ENCODE results near the gene GABRP.
"Not testable (repeated sequence)": the region's sequence is repeated elsewhere in the genome, so short reads cannot be mapped to it uniquely, and the experiment has no call there.

Gene GABRP

GRCh38 chr5:170819824-170820223 is 36.3 kb downstream of the GABRP start:
- TF ChIP-seq, protein P1, sequence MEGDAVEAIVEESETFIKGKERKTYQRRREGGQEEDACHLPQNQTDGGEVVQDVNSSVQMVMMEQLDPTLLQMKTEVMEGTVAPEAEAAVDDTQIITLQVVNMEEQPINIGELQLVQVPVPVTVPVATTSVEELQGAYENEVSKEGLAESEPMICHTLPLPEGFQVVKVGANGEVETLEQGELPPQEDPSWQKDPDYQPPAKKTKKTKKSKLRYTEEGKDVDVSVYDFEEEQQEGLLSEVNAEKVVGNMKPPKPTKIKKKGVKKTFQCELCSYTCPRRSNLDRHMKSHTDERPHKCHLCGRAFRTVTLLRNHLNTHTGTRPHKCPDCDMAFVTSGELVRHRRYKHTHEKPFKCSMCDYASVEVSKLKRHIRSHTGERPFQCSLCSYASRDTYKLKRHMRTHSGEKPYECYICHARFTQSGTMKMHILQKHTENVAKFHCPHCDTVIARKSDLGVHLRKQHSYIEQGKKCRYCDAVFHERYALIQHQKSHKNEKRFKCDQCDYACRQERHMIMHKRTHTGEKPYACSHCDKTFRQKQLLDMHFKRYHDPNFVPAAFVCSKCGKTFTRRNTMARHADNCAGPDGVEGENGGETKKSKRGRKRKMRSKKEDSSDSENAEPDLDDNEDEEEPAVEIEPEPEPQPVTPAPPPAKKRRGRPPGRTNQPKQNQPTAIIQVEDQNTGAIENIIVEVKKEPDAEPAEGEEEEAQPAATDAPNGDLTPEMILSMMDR (IDR thresholded peaks at IDR 0.05) = no peak
- DNase-seq (ENCODE audit: low spot score) = no peak
- no peak overlapping the region for H3K4me3 ChIP-seq
- H3K27ac ChIP-seq = no peak overlapping the region

DNA sequence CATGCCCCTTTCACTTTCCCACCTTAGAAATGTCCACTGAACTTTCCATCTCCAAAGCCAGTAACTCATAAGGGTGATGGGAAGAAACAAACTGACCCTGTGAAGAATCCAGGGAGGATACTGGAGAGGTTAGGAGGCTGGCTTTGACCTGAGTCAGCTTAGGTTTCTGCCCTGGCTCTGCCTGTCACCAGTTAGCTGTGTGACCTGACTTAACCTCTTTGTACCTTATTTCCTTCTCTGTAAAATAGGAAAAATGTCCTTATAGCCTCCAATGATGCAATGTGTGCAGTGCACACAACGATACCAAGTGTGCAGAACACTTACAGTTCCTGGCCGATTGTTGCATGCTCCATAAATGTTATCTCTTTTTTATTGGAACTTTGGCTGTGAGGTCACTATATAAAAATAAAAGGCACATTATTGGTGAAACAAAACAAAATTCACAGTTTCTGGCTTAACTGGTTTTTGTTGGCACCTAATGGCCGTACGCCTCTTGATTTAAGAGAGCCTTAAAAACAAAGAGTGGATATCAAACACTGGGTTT is 37.8 kb downstream of the GABRP start:
- TF ChIP-seq, protein P1 (IDR thresholded peaks at IDR 0.05) = no peak
- DNase-seq (ENCODE audit: low spot score) = no peak
- Histone ChIP-seq H3K27ac (no peak overlapping the region), H3K4me3 (no peak overlapping the region)

GRCh38 chr5:170826117-170826516 is 42.6 kb downstream of the GABRP start:
- no peak for DNase-seq (ENCODE audit: low spot score)
- Histone ChIP-seq H3K27ac (no peak overlapping the region), H3K4me3 (no peak overlapping the region)
- TF ChIP-seq, protein P1 (IDR thresholded peaks at IDR 0.05) = no peak

GRCh38 chr5:170832241-170832640 is 48.7 kb downstream of the GABRP start:
- TF ChIP-seq, protein P1 (IDR thresholded peaks at IDR 0.05) = no peak
- no peak overlapping the region for H3K4me3 ChIP-seq
- DNase-seq (ENCODE audit: low spot score) = no peak
- no peak overlapping the region for H3K27ac ChIP-seq

GRCh38 chr5:170833981-170834380 is 50.5 kb downstream of the GABRP start:
- not testable (repeated sequence) for H3K27ac ChIP-seq; DNase-seq (ENCODE audit: low spot score); H3K4me3 ChIP-seq

DNA sequence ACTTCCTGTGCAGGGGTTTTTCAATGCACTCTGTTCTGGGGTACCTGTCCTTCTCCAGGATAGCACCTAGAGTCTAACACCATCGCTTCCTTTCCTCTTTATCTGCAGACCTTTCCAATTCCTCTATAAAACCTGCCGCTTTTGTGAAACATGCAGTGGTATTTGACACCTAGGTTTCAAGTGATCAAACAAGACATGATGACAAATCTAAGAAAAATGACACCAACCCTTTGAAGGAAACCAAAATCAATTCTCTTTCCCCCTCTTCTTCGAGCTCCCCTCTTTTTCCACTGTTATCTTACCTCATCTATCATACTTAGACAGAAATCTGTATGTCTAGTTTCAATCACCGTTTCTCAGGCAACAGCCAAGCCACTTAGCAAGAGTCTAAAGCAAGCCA is 52.7 kb downstream of the GABRP start:
- DNase-seq (ENCODE audit: low spot score) = no peak
- no peak overlapping the region for H3K27ac ChIP-seq
- H3K4me3 ChIP-seq = no peak overlapping the region
- TF ChIP-seq, protein P1 (IDR thresholded peaks at IDR 0.05) = no peak

DNA sequence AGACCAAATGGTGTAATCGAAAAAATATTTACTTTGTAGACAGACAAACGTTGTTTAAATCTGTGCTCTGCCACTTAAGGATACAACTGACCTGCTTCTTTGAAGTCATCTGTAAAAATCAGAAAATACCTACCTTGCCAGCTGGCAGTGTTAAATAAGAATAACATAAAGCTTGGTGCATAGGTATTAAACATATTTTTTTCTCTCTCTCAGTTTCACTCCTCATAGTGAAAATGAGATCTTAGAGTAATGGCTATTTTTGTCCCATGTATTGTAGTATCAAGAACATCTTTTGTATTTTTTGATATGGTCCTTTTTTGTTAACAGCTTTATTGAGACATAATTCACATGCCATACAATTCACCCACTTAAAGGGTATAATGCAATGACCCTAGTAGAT is 60.3 kb downstream of the GABRP start:
- no peak for DNase-seq (ENCODE audit: low spot score)
- no peak overlapping the region for H3K4me3 ChIP-seq
- no peak overlapping the region for H3K27ac ChIP-seq
- TF ChIP-seq, protein P1 (IDR thresholded peaks at IDR 0.05) = no peak

DNA sequence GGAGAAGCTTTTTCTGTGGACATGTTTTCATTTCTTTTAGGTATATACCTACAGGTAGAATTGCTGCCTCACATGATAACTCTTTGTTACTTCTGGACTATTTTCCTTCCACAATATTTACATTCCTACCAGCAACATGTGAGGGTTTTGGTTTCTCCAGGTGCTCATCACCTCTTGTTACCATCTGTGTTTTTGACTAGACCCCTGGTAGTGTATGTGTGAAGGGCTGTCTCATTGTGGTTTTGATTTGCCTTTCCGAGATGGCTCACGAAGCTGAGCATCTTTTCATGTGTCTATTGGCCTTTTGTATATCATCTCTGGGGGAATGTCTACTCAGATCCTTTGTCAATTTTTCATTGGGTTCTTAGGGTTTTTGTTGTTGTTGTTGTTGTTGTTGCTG is 61.1 kb downstream of the GABRP start:
- no peak overlapping the region for H3K27ac ChIP-seq
- no peak overlapping the region for H3K4me3 ChIP-seq
- TF ChIP-seq, protein P1 (IDR thresholded peaks at IDR 0.05) = no peak
- no peak for DNase-seq (ENCODE audit: low spot score)

Data from coronary artery (tissue), 2 donors.